ENCODE results near the gene RENBP. TPM values are rescaled to one million over a fixed set of nuclear protein-coding genes. Genes with fewer than 3 reads are reported as not detected.

Gene RENBP
- total and polyA plus RNA-seq, 9 of the 15 experiments (the other 6 are each of a cell fraction or from before 2014, with no cell fraction given), result 0.07 to 14.8 (median 10.6) TPM; not detected in 1

DNA sequence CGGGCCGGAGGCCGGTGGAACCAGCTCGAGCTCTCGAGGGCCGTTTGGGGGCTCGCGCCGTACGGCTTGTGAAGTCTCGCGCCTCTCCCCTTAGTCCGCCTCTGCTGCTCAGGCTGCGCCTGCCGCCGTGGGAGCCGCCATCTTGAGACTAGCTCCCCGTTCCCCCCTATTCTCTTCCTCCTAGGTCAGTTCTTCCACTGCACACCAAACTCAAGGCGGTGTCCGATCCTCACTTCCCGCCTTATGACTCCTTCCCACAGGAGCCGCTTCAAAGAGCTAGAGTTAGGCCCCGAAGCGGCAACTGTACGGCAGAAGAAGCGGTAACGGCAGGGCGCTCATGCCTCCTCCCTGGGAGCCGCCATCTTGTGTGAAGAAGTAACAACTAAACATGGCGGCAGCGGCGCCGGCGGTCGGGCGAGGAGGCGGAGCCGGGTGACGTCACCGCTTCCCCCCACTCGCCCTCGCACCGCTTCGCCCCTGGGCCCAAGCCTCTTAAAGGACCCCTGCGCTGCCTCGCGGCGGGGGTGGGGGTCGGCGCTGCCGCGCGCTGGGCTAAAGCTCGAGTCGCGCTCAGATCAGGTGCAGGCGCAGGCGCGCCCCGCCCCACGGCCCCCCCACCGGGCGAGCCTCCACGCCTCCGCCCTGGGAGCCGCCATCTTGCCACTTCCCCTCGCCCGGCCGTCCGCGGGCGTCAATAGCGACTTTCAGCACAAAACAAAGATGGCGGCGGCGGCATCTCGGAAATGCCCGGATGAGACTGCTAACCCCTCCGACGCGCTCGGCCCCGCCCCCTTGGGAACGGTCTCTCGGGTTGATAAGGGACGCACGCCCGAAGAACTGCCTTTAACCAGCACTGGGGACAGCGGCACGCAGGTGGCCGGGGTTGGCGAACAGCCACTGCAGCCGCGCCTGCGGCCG lies 27.3 kb upstream of the RENBP start, which contains the start of gene HCFC1 (continued):
- TF ChIP-seq, protein P1, sequence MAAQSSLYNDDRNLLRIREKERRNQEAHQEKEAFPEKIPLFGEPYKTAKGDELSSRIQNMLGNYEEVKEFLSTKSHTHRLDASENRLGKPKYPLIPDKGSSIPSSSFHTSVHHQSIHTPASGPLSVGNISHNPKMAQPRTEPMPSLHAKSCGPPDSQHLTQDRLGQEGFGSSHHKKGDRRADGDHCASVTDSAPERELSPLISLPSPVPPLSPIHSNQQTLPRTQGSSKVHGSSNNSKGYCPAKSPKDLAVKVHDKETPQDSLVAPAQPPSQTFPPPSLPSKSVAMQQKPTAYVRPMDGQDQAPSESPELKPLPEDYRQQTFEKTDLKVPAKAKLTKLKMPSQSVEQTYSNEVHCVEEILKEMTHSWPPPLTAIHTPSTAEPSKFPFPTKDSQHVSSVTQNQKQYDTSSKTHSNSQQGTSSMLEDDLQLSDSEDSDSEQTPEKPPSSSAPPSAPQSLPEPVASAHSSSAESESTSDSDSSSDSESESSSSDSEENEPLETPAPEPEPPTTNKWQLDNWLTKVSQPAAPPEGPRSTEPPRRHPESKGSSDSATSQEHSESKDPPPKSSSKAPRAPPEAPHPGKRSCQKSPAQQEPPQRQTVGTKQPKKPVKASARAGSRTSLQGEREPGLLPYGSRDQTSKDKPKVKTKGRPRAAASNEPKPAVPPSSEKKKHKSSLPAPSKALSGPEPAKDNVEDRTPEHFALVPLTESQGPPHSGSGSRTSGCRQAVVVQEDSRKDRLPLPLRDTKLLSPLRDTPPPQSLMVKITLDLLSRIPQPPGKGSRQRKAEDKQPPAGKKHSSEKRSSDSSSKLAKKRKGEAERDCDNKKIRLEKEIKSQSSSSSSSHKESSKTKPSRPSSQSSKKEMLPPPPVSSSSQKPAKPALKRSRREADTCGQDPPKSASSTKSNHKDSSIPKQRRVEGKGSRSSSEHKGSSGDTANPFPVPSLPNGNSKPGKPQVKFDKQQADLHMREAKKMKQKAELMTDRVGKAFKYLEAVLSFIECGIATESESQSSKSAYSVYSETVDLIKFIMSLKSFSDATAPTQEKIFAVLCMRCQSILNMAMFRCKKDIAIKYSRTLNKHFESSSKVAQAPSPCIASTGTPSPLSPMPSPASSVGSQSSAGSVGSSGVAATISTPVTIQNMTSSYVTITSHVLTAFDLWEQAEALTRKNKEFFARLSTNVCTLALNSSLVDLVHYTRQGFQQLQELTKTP (IDR thresholded peaks at IDR 0.05; ENCODE audit: low read depth in 1 of 2, partially characterized antibody in 2 of 2), result no peak
- no peak for TF ChIP-seq TOE1 (IDR thresholded peaks at IDR 0.05; ENCODE audit: borderline replicate concordance)
- 0 out of 2 replicates have a peak, but pooled peaks have one; percentile 34 for TF ChIP-seq TOE1 (CRISPR knock-in tag; IDR thresholded peaks at IDR 0.05; ENCODE audit: borderline replicate concordance, low read depth)
- TF ChIP-seq, protein P2, sequence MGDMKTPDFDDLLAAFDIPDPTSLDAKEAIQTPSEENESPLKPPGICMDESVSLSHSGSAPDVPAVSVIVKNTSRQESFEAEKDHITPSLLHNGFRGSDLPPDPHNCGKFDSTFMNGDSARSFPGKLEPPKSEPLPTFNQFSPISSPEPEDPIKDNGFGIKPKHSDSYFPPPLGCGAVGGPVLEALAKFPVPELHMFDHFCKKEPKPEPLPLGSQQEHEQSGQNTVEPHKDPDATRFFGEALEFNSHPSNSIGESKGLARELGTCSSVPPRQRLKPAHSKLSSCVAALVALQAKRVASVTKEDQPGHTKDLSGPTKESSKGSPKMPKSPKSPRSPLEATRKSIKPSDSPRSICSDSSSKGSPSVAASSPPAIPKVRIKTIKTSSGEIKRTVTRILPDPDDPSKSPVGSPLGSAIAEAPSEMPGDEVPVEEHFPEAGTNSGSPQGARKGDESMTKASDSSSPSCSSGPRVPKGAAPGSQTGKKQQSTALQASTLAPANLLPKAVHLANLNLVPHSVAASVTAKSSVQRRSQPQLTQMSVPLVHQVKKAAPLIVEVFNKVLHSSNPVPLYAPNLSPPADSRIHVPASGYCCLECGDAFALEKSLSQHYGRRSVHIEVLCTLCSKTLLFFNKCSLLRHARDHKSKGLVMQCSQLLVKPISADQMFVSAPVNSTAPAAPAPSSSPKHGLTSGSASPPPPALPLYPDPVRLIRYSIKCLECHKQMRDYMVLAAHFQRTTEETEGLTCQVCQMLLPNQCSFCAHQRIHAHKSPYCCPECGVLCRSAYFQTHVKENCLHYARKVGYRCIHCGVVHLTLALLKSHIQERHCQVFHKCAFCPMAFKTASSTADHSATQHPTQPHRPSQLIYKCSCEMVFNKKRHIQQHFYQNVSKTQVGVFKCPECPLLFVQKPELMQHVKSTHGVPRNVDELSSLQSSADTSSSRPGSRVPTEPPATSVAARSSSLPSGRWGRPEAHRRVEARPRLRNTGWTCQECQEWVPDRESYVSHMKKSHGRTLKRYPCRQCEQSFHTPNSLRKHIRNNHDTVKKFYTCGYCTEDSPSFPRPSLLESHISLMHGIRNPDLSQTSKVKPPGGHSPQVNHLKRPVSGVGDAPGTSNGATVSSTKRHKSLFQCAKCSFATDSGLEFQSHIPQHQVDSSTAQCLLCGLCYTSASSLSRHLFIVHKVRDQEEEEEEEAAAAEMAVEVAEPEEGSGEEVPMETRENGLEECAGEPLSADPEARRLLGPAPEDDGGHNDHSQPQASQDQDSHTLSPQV (IDR thresholded peaks at IDR 0.05), result peak; percentile 94
- peak; percentile 51; the same call in 1 of the 2 replicates for TF ChIP-seq CTBP1 (IDR thresholded peaks at IDR 0.05; ENCODE audit: borderline replicate concordance)
- TF ChIP-seq ESRRA (IDR thresholded peaks at IDR 0.05; ENCODE audit: borderline replicate concordance, low read depth), result 0 out of 2 replicates have a peak, but pooled peaks have one; percentile 25
- TF ChIP-seq, protein P3, sequence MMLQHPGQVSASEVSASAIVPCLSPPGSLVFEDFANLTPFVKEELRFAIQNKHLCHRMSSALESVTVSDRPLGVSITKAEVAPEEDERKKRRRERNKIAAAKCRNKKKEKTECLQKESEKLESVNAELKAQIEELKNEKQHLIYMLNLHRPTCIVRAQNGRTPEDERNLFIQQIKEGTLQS (IDR thresholded peaks at IDR 0.05), result peak; percentile 99
- TF ChIP-seq, protein P3 (CRISPR knock-in tag; conservative IDR thresholded peaks at IDR 0.05), result peak; percentile 78; the same call in 1 of the 2 replicates
- peak; percentile 58; the same call in 1 of the 2 replicates for TF ChIP-seq HSF4 (CRISPR knock-in tag; IDR thresholded peaks at IDR 0.05; ENCODE audit: borderline replicate concordance)
